WTC11 (cell line): Measurements from ENCODE around the gene ANKRD33B. TPM values are rescaled to one million over a fixed set of nuclear protein-coding genes. Genes with fewer than 3 reads are reported as not detected.

Source experiments
- ATAC-seq: fragments of 200-7000 bp; cut with Tn5 transposase; 2 replicates; pipeline ENCODE4 v1.10.0; 2021; ENCODE audit warnings: mild to moderate bottlenecking, moderate library complexity
- CTCF ChIA-PET: fragments of 300-600 bp; sonication (Branson Sonifier 250); formaldehyde crosslinking; loops from one replicate; lab custom pipeline; 2021; ENCODE audit warnings: antibody characterized with exemption; lab: Charles Lee
- POLR2A ChIA-PET: fragments of 350-600 bp; sonication (Branson Sonifier 250); formaldehyde crosslinking; loops from one replicate; lab custom pipeline; 2021; ENCODE audit warnings: antibody characterized with exemption; lab: Charles Lee
- DNase-seq: peaks from one replicate; pipeline ENCODE4 v3.0.0; 2021; ENCODE audit warnings: low spot score
- H3K27ac Mint-ChIP-seq: 2 replicates; pipeline ENCODE4 v1.8.0; 2021; ENCODE audit warnings: mixed read lengths
- H3K27me3 Mint-ChIP-seq: 2 replicates; pipeline ENCODE4 v1.8.0; 2021; ENCODE audit warnings: low read depth, mild to moderate bottlenecking, moderate library complexity, mixed read lengths
- H3K36me3 Mint-ChIP-seq: 2 replicates; pipeline ENCODE4 v1.8.0; 2021; ENCODE audit warnings: mixed read lengths
- H3K4me1 Mint-ChIP-seq: 2 replicates; pipeline ENCODE4 v1.8.0; 2022; ENCODE audit warnings: mixed read lengths
- H3K4me3 Mint-ChIP-seq: 2 replicates; pipeline ENCODE4 v1.8.0; 2021; ENCODE audit warnings: mild to moderate bottlenecking, moderate library complexity, mixed read lengths
- H3K9me3 Mint-ChIP-seq: 2 replicates; pipeline ENCODE4 v1.8.0; 2021; ENCODE audit warnings: mixed read lengths
- AFF4 ChIP-seq: sonication (generic); formaldehyde crosslinking; IDR thresholded peaks from 2 replicates; pipeline ENCODE4 v1.8.1; 2023; ENCODE audit warnings: mild to moderate bottlenecking, missing genetic modification reagents, borderline replicate concordance
- ATF1 ChIP-seq: sonication (generic); formaldehyde crosslinking; IDR thresholded peaks from 2 replicates; pipeline ENCODE4 v1.8.1; 2023; ENCODE audit warnings: mild to moderate bottlenecking, moderate library complexity, missing genetic modification reagents
- ATF6 ChIP-seq: sonication (generic); formaldehyde crosslinking; IDR thresholded peaks from 2 replicates; pipeline ENCODE4 v1.8.1; 2023; ENCODE audit warnings: mild to moderate bottlenecking, missing genetic modification reagents
- ESRRA ChIP-seq: sonication (generic); formaldehyde crosslinking; IDR thresholded peaks from 2 replicates; pipeline ENCODE4 v1.8.1; 2022; ENCODE audit warnings: mild to moderate bottlenecking, missing genetic modification reagents, borderline replicate concordance
- ETV6 ChIP-seq: sonication (generic); formaldehyde crosslinking; IDR thresholded peaks from 2 replicates; pipeline ENCODE4 v1.8.1; 2022; ENCODE audit warnings: mild to moderate bottlenecking, missing genetic modification reagents
- JAZF1 ChIP-seq: fragments of 250-450 bp; sonication (Bioruptor Pico); IDR thresholded peaks from 2 replicates; pipeline ENCODE4 v1.9.0; 2021; ENCODE audit warnings: moderate library complexity, mild to moderate bottlenecking, inconsistent platforms
- JUN ChIP-seq: sonication (generic); formaldehyde crosslinking; IDR thresholded peaks from 2 replicates; pipeline ENCODE4 v1.8.0; 2023; ENCODE audit warnings: mild to moderate bottlenecking, missing genetic modification reagents
- KAT7 ChIP-seq: sonication (generic); formaldehyde crosslinking; IDR thresholded peaks from 2 replicates; pipeline ENCODE4 v1.8.1; 2023; ENCODE audit warnings: missing genetic modification reagents, mild to moderate bottlenecking, borderline replicate concordance
- MLX ChIP-seq: sonication (generic); formaldehyde crosslinking; IDR thresholded peaks from 2 replicates; pipeline ENCODE4 v1.8.1; 2023; ENCODE audit warnings: mild to moderate bottlenecking, missing genetic modification reagents, moderate library complexity
- MYBL2 ChIP-seq: sonication (generic); formaldehyde crosslinking; IDR thresholded peaks from 2 replicates; pipeline ENCODE4 v1.8.1; 2023; ENCODE audit warnings: mild to moderate bottlenecking, moderate library complexity, missing genetic modification reagents
- SMAD4 ChIP-seq: sonication (generic); formaldehyde crosslinking; IDR thresholded peaks from 2 replicates; pipeline ENCODE4 v1.8.0; 2022; ENCODE audit warnings: mild to moderate bottlenecking, missing genetic modification reagents
- STAT6 ChIP-seq: sonication (generic); formaldehyde crosslinking; conservative IDR thresholded peaks from 2 replicates; pipeline ENCODE4 v1.8.1; 2023; ENCODE audit warnings: mild to moderate bottlenecking, low read depth, missing genetic modification reagents, moderate library complexity
- TCF7 ChIP-seq: sonication (generic); formaldehyde crosslinking; IDR thresholded peaks from 2 replicates; pipeline ENCODE4 v1.8.0; 2022; ENCODE audit warnings: mild to moderate bottlenecking, low read depth, missing genetic modification reagents, moderate library complexity
- TEAD4 ChIP-seq: sonication (generic); formaldehyde crosslinking; IDR thresholded peaks from 2 replicates; pipeline ENCODE4 v1.8.0; 2022; ENCODE audit warnings: mild to moderate bottlenecking, missing genetic modification reagents
- USF1 ChIP-seq: sonication (generic); formaldehyde crosslinking; IDR thresholded peaks from 2 replicates; pipeline ENCODE4 v1.8.0; 2022; ENCODE audit warnings: mild to moderate bottlenecking, missing genetic modification reagents
- ZBTB43 ChIP-seq: sonication (generic); formaldehyde crosslinking; IDR thresholded peaks from 2 replicates; pipeline ENCODE4 v1.8.1; 2023; ENCODE audit warnings: mild to moderate bottlenecking, missing genetic modification reagents
- ZNF121 ChIP-seq: sonication (generic); formaldehyde crosslinking; IDR thresholded peaks from 2 replicates; pipeline ENCODE4 v1.8.0; 2023; ENCODE audit warnings: missing genetic modification reagents
- ZNF138 ChIP-seq: sonication (generic); formaldehyde crosslinking; conservative IDR thresholded peaks from 2 replicates; pipeline ENCODE4 v1.8.1; 2022; ENCODE audit warnings: mild to moderate bottlenecking, moderate library complexity, missing genetic modification reagents
- ZNF219 ChIP-seq: sonication (generic); formaldehyde crosslinking; IDR thresholded peaks from 2 replicates; pipeline ENCODE4 v1.8.0; 2023; ENCODE audit warnings: missing genetic modification reagents, mild to moderate bottlenecking, borderline replicate concordance
- ZNF532 ChIP-seq: fragments of 250-450 bp; sonication (Bioruptor Pico); IDR thresholded peaks from 2 replicates; pipeline ENCODE4 v1.9.0; 2021; ENCODE audit warnings: mild to moderate bottlenecking, borderline replicate concordance
- total RNA-seq: library from RNA; stranded (reverse); gene quantifications from 3 replicates; pipeline ENCODE4 v1.2.3, GENCODE V29; 2021

Gene ANKRD33B
- total RNA-seq, 1 experiment from 2014 or later = 9.2 TPM

- Mint-ChIP-seq H3K9me3 (no peaks in the 10 kb centered on the region; the same call in 1 of the 2 replicates), H3K27me3 (peaks cover 3% of the 10 kb centered on the region; the same call in 1 of the 2 replicates), H3K4me3 (no peak overlapping the region), H3K4me1 (peaks cover 53% of the 10 kb centered on the region), H3K36me3 (no peaks in the 10 kb centered on the region; the same call in 1 of the 2 replicates), H3K27ac (no peak overlapping the region)
- ChIA-PET CTCF (no interaction called here), POLR2A (no interaction called here)
- DNase-seq (no peak), ATAC-seq (no peak)
- TF ChIP-seq USF1 (CRISPR knock-in tag) (no peak), ATF6 (no peak), ZNF532 (CRISPR knock-in tag) (no peak), MLX (CRISPR knock-in tag) (no peak), TEAD4 (CRISPR knock-in tag) (no peak), AFF4 (CRISPR knock-in tag) (no peak), JUN (no peak), TCF7 (CRISPR knock-in tag) (no peak), SMAD4 (no peak), ZNF138 (CRISPR knock-in tag) (no peak), ESRRA (no peak), KAT7 (CRISPR knock-in tag) (no peak), ZNF219 (CRISPR knock-in tag) (no peak), ZBTB43 (no peak), MYBL2 (CRISPR knock-in tag) (no peak), STAT6 (CRISPR knock-in tag) (no peak), JAZF1 (CRISPR knock-in tag) (no peak), ZNF121 (CRISPR knock-in tag) (no peak), ETV6 (CRISPR knock-in tag) (no peak), ATF1 (CRISPR knock-in tag) (no peak)
Measured at GRCh38 chr5:10634050-10634449, 70.2 kb downstream of the ANKRD33B start.
